Measurements from ENCODE around the gene DNAJB9. TPM values are rescaled to one million over a fixed set of nuclear protein-coding genes. Genes with fewer than 3 reads are reported as not detected.
A peak's percentile ranks its signal among the peaks of the same experiment; 100 is the strongest.

DNAJB9 gene
- total RNA-seq, 1 donor from 2014 or later, result 31.3 TPM

- no peak for DNase-seq (ENCODE audit: low spot score)
These were observed 783 bp upstream of the DNAJB9 start for GRCh38 chr7:108568801-108569380.

- DNase-seq (ENCODE audit: low spot score), result peak; percentile 38
These were observed 577 bp downstream of the DNAJB9 start for GRCh38 chr7:108570146-108570755.

- no peak for DNase-seq (ENCODE audit: low spot score)
These were observed 2.8 kb downstream of the DNAJB9 start for GRCh38 chr7:108572480-108572879.

- DNase-seq (ENCODE audit: low spot score), result no peak
These were observed 5.5 kb downstream of the DNAJB9 start for GRCh38 chr7:108575156-108575555.

- no peak for DNase-seq (ENCODE audit: low spot score)
These were observed 6.4 kb downstream of the DNAJB9 start for GRCh38 chr7:108576116-108576515.

GRCh38 chr7:108578937-108579336, 9.3 kb downstream of the DNAJB9 start:
- no peak for DNase-seq (ENCODE audit: low spot score)

- DNase-seq (ENCODE audit: low spot score), result no peak
These were observed 10.6 kb downstream of the DNAJB9 start for GRCh38 chr7:108580298-108580697.

GRCh38 chr7:108581655-108582491, 12.2 kb downstream of the DNAJB9 start:
- DNase-seq (ENCODE audit: low spot score), result no peak

GRCh38 chr7:108584211-108584610, 14.5 kb downstream of the DNAJB9 start:
- DNase-seq (ENCODE audit: low spot score), result no peak

GRCh38 chr7:108585843-108586242, 16.2 kb downstream of the DNAJB9 start:
- DNase-seq (ENCODE audit: low spot score), result no peak

- DNase-seq (ENCODE audit: low spot score), result no peak
These were observed 16.6 kb downstream of the DNAJB9 start for GRCh38 chr7:108586274-108586710.

GRCh38 chr7:108589199-108589598, 19.5 kb downstream of the DNAJB9 start:
- no peak for DNase-seq (ENCODE audit: low spot score)

- DNase-seq (ENCODE audit: low spot score), result no peak
These were observed 20.2 kb downstream of the DNAJB9 start for GRCh38 chr7:108589874-108590273.

GRCh38 chr7:108590606-108591005, 20.9 kb downstream of the DNAJB9 start:
- no peak for DNase-seq (ENCODE audit: low spot score)

- no peak for DNase-seq (ENCODE audit: low spot score)
These were observed 23.1 kb downstream of the DNAJB9 start for GRCh38 chr7:108592646-108593201.

- no peak for DNase-seq (ENCODE audit: low spot score)
These were observed 26.9 kb downstream of the DNAJB9 start for GRCh38 chr7:108596560-108596959.

GRCh38 chr7:108598153-108598552, 28.5 kb downstream of the DNAJB9 start:
- DNase-seq (ENCODE audit: low spot score), result no peak

- DNase-seq (ENCODE audit: low spot score), result no peak
These were observed 29.4 kb downstream of the DNAJB9 start for GRCh38 chr7:108598914-108599580.

- no peak for DNase-seq (ENCODE audit: low spot score)
These were observed 30.7 kb downstream of the DNAJB9 start for GRCh38 chr7:108600399-108600798.

GRCh38 chr7:108603656-108604306, 34.1 kb downstream of the DNAJB9 start:
- DNase-seq (ENCODE audit: low spot score), result no peak

GRCh38 chr7:108604307-108605077, 34.8 kb downstream of the DNAJB9 start:
- no peak for DNase-seq (ENCODE audit: low spot score)

All from mucosa of gallbladder (tissue), 1 donor.